Trophoblast cell (in vitro differentiated cells and primary cell): ENCODE measurements around the gene GPR31.

Experiments
- DNase-seq, 2 donors: peaks; one replicate each; pipeline ENCODE4 v3.0.0-alpha.2; 2016
- H2AFZ ChIP-seq: 2 replicates; pipeline ENCODE4 v1.6.1; 2013; ENCODE audit warnings: low read length, moderate library complexity, mild to moderate bottlenecking; ENCODE audit not compliant: insufficient read depth, poor library complexity
- H2AK5ac ChIP-seq: 2 replicates; pipeline ENCODE4 v1.6.1; 2013; ENCODE audit warnings: mild to moderate bottlenecking, low read length
- H2BK120ac ChIP-seq: 2 replicates; pipeline ENCODE4 v1.6.1; 2013; ENCODE audit warnings: low read length, mild to moderate bottlenecking, moderate library complexity; ENCODE audit not compliant: insufficient read depth, poor library complexity
- H2BK12ac ChIP-seq: 2 replicates; pipeline ENCODE4 v1.6.1; 2013; ENCODE audit warnings: mild to moderate bottlenecking, low read length, moderate library complexity
- H2BK5ac ChIP-seq: 2 replicates; pipeline ENCODE4 v1.6.1; 2013; ENCODE audit warnings: low read length, low read depth, moderate library complexity, mild to moderate bottlenecking; ENCODE audit not compliant: poor library complexity
- H3K14ac ChIP-seq: 2 replicates; pipeline ENCODE4 v1.6.1; 2013; ENCODE audit warnings: mild to moderate bottlenecking, low read length
- H3K18ac ChIP-seq: 2 replicates; pipeline ENCODE4 v1.6.1; 2013; ENCODE audit warnings: mild to moderate bottlenecking, low read length
- H3K23ac ChIP-seq: 2 replicates; pipeline ENCODE4 v1.6.1; 2013; ENCODE audit warnings: low read length
- H3K27ac ChIP-seq: 2 replicates; pipeline ENCODE4 v1.5.1; 2013; ENCODE audit warnings: low read depth, mild to moderate bottlenecking, inconsistent platforms, low read length, moderate library complexity
- H3K27me3 ChIP-seq: 2 replicates; pipeline ENCODE4 v1.6.1; 2013; ENCODE audit warnings: inconsistent platforms, mild to moderate bottlenecking, low read length, moderate library complexity; ENCODE audit not compliant: insufficient read depth
- H3K36me3 ChIP-seq, 2 experiments: 1 replicate in 1 of 2; 2 replicates in 1 of 2; pipeline ENCODE4 v1.6.1; 2013; ENCODE audit warnings: low read length in 2 of 2, mild to moderate bottlenecking in 2 of 2, moderate library complexity in 1 of 2; ENCODE audit not compliant: insufficient read depth in 2 of 2, control insufficient read depth in 1 of 2
- H3K4ac ChIP-seq: 2 replicates; pipeline ENCODE4 v1.6.1; 2013; ENCODE audit warnings: low read depth, mild to moderate bottlenecking, low read length, moderate library complexity
- H3K4me1 ChIP-seq, 2 experiments: 1 replicate in 1 of 2; 2 replicates in 1 of 2; pipeline ENCODE4 v1.6.1; 2013; ENCODE audit warnings: low read length in 2 of 2, mild to moderate bottlenecking in 2 of 2, moderate library complexity in 1 of 2; ENCODE audit not compliant: insufficient read depth in 2 of 2, control insufficient read depth in 1 of 2
- H3K4me2 ChIP-seq: 2 replicates; pipeline ENCODE4 v1.6.1; 2013; ENCODE audit warnings: inconsistent platforms, mild to moderate bottlenecking, low read length, moderate library complexity
- H3K4me3 ChIP-seq: 2 replicates; pipeline ENCODE4 v1.5.1; 2013; ENCODE audit warnings: mild to moderate bottlenecking, low read depth, low read length, inconsistent platforms
- H3K79me1 ChIP-seq: one replicate; pipeline ENCODE4 v1.6.1; 2013; ENCODE audit warnings: low read length
- H3K79me2 ChIP-seq: 2 replicates; pipeline ENCODE4 v1.6.1; 2013; ENCODE audit warnings: low read length, mild to moderate bottlenecking; ENCODE audit not compliant: control insufficient read depth, insufficient read depth, poor library complexity
- H3K9ac ChIP-seq: 2 replicates; pipeline ENCODE4 v1.6.1; 2013; ENCODE audit warnings: mild to moderate bottlenecking, low read length
- H3K9me3 ChIP-seq: 2 replicates; pipeline ENCODE4 v1.6.1; 2013; ENCODE audit warnings: low read depth, mild to moderate bottlenecking, control low read depth, inconsistent platforms, low read length; ENCODE audit not compliant: insufficient read depth
- H4K12ac ChIP-seq: 2 replicates; pipeline ENCODE4 v1.6.1; 2013; ENCODE audit warnings: low read depth, mild to moderate bottlenecking, low read length, moderate library complexity
- H4K8ac ChIP-seq: 2 replicates; pipeline ENCODE4 v1.6.1; 2013; ENCODE audit warnings: low read depth, mild to moderate bottlenecking, low read length, moderate library complexity
- H4K91ac ChIP-seq: one replicate; pipeline ENCODE4 v1.6.1; 2013; ENCODE audit warnings: low read depth, mild to moderate bottlenecking, low read length, moderate library complexity
- WGBS: extraction: QIAGEN DNeasy Blood & Tissue Kit; methylation state at CpG from one replicate; pipeline ENCODE4 v1.1.7; 2013; ENCODE audit warnings: missing lambda C conversion rate; ENCODE audit not compliant: insufficient read length, insufficient coverage; ENCODE audit errors: extremely low coverage; 5-methylcytosine and 5-hydroxymethylcytosine counted together

The GPR31 gene

DNA sequence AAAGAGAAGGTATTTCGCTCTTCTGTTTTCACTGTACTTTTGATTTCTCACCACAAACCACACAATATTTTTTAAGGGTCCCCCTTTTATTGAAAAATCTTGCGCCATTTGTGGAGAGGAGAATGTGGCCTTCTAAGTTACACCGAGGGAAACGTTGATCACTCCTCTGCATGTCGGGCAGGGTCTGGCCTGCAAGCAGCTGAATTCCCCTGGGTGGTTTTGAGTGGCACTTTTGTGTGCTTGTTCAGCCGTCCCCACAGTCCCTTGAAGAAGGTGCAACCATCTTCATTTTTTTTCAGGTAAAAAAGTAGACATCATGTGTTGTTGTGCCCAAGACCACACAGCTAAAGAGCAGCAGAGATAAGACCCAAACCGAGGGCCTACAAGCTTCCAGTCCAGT lies 6.1 kb downstream of the GPR31 start:
- Histone ChIP-seq H3K18ac (no peak overlapping the region), H3K4me1 (peaks cover 0 to 6% of the 10 kb centered on the region in 2 experiments), H3K9me3 (peaks cover 1% of the 10 kb centered on the region), H2AFZ (no peak overlapping the region), H4K8ac (no peak overlapping the region), H2AK5ac (no peak overlapping the region), H2BK120ac (no peak overlapping the region), H3K36me3 (no peaks in the 10 kb centered on the region), H3K23ac (no peak overlapping the region), H3K4me2 (no peak overlapping the region), H4K12ac (no peak overlapping the region), H3K4ac (no peak overlapping the region), H3K79me2 (no peaks in the 10 kb centered on the region), H3K14ac (no peak overlapping the region), H3K4me3 (no peak overlapping the region), H3K27ac (no peak overlapping the region), H4K91ac (no peak overlapping the region), H3K9ac (no peak overlapping the region), H2BK5ac (no peak overlapping the region), H3K79me1 (no peaks in the 10 kb centered on the region), H2BK12ac (no peak overlapping the region), H3K27me3 (no peaks in the 10 kb centered on the region)
- DNase-seq: no peak
- WGBS: no CpG with 5 or more reads among the region's 7 CpGs

DNA sequence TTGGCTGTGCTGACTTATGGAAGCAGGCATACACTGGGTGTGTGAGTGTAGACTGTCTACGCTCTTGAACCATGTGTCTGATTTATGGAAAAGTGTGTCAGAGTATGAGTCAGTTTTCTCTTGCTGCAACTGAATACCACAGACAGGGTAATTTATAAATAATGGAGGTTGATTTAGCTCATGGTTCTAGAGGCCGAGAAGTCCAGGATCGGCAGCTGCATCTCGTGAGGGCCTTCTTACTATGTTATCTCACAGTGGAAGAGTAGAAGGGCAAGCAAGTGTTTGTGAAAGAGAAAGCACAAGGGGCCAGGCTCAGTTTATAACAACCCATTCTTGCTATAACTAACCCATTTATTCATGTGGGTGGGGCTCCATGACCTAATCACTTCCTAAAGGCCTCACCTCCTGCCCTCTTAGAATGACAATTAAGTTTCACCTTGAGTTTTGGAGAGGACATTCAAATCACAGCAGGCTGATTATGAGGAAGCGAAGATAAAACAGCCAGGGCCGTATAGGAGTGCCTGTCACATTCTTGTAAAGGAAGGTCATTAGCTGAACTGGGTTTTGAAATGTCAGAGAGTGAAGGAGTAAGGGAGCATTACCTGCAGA lies 6.7 kb downstream of the GPR31 start:
- H2BK12ac ChIP-seq: no peak overlapping the region
- H3K79me1 ChIP-seq: no peaks in the 10 kb centered on the region
- H3K9me3 ChIP-seq: peaks cover 1% of the 10 kb centered on the region
- no peak overlapping the region for H3K9ac ChIP-seq
- H3K27ac ChIP-seq: no peak overlapping the region
- no CpG with 5 or more reads among the region's 6 CpGs for WGBS
- no peak overlapping the region for H3K4me3 ChIP-seq
- no peak overlapping the region for H2AK5ac ChIP-seq
- no peaks in the 10 kb centered on the region for H3K36me3 ChIP-seq
- H3K23ac ChIP-seq: no peak overlapping the region
- H2BK5ac ChIP-seq: no peak overlapping the region
- H4K12ac ChIP-seq: no peak overlapping the region
- H4K8ac ChIP-seq: no peak overlapping the region
- H3K4me2 ChIP-seq: no peak overlapping the region
- H2AFZ ChIP-seq: no peak overlapping the region
- no peak overlapping the region for H4K91ac ChIP-seq
- DNase-seq: peak in 1 of 2 donors; percentile 2
- H3K4me1 ChIP-seq: peaks cover 0 to 6% of the 10 kb centered on the region in 2 experiments
- no peaks in the 10 kb centered on the region for H3K79me2 ChIP-seq
- no peak overlapping the region for H2BK120ac ChIP-seq
- H3K14ac ChIP-seq: no peak overlapping the region
- H3K18ac ChIP-seq: no peak overlapping the region
- no peaks in the 10 kb centered on the region for H3K27me3 ChIP-seq
- H3K4ac ChIP-seq: no peak overlapping the region

DNA sequence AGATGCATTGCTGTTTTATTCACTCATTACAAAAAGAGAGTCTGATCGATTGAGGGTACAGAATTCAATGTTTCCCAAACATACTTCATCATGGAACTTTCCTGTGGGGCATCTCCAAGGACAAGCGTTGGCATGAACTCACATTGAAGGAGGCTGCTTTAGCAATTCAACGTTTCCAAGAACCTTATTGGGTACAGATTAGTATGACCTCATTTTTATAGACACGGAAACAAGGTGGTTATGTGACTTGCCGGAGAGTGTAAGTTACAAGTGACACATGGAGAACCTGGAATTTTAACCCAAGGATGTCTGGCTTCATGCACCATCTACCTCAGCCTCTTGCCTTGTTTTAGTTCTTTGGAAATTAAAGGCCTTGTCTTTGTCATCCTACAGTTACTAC lies 8.8 kb downstream of the GPR31 start:
- Histone ChIP-seq H3K27me3 (no peaks in the 10 kb centered on the region), H4K91ac (no peak overlapping the region), H3K18ac (no peak overlapping the region), H3K9ac (no peak overlapping the region), H3K36me3 (no peaks in the 10 kb centered on the region), H2AK5ac (no peak overlapping the region), H3K4me2 (no peak overlapping the region), H3K27ac (no peak overlapping the region), H2BK120ac (no peak overlapping the region), H4K12ac (no peak overlapping the region), H4K8ac (no peak overlapping the region), H3K79me2 (no peaks in the 10 kb centered on the region), H2BK5ac (no peak overlapping the region), H3K23ac (no peak overlapping the region), H3K4me3 (no peak overlapping the region), H3K79me1 (no peaks in the 10 kb centered on the region), H3K4me1 (peaks cover 0 to 6% of the 10 kb centered on the region in 2 experiments), H3K14ac (no peak overlapping the region), H3K9me3 (peaks cover 4% of the 10 kb centered on the region), H2AFZ (no peak overlapping the region), H2BK12ac (no peak overlapping the region), H3K4ac (no peak overlapping the region)
- no CpG with 5 or more reads among the region's 5 CpGs for WGBS
- DNase-seq: no peak

- no peak overlapping the region for H2AFZ ChIP-seq
- H3K27ac ChIP-seq: no peak overlapping the region
- no peak overlapping the region for H4K12ac ChIP-seq
Observed at GRCh38 chr6:167148021-167148420, 9.8 kb downstream of the GPR31 start.

More at GRCh38 chr6:167148021-167148420, 9.8 kb downstream of the GPR31 start:
- Histone ChIP-seq H2BK12ac (no peak overlapping the region), H4K8ac (no peak overlapping the region), H3K27me3 (no peaks in the 10 kb centered on the region), H2AK5ac (no peak overlapping the region), H2BK5ac (no peak overlapping the region), H3K9me3 (peaks cover 4% of the 10 kb centered on the region), H3K9ac (no peak overlapping the region), H4K91ac (no peak overlapping the region), H3K14ac (no peak overlapping the region), H3K79me1 (no peaks in the 10 kb centered on the region), H3K18ac (no peak overlapping the region), H3K79me2 (no peaks in the 10 kb centered on the region), H3K4me1 (peaks cover 0 to 6% of the 10 kb centered on the region in 2 experiments), H3K4ac (no peak overlapping the region), H3K36me3 (no peaks in the 10 kb centered on the region), H2BK120ac (no peak overlapping the region), H3K23ac (no peak overlapping the region), H3K4me2 (no peak overlapping the region), H3K4me3 (no peak overlapping the region)
- no peak for DNase-seq
